Retinal pigment epithelial cell (primary cell): ENCODE results near the gene IQCF2.
"Not testable (repeated sequence)": the region's sequence is repeated elsewhere in the genome, so short reads cannot be mapped to it uniquely, and the experiment has no call there.

ENCODE experiments used
- DNase-seq: peaks from one replicate; pipeline ENCODE4 v3.0.0-alpha.2; 2010; ENCODE audit warnings: low read depth
- H3K4me3 ChIP-seq: 2 replicates; pipeline ENCODE4 v1.5.1; 2011; ENCODE audit warnings: mild to moderate bottlenecking, low read length, control low read depth, moderate library complexity
- CTCF ChIP-seq: conservative IDR thresholded peaks from 2 replicates; pipeline ENCODE4 v1.5.1; 2011; ENCODE audit warnings: low read depth, low read length, control low read depth, inconsistent platforms

The IQCF2 gene

GRCh38 chr3:51819709-51820406 is 41.6 kb upstream of the IQCF2 start:
- peak; percentile 46 for TF ChIP-seq CTCF
- no peak overlapping the region for H3K4me3 ChIP-seq
- no peak for DNase-seq

- no peak for DNase-seq
- no peak for TF ChIP-seq CTCF
- no peak overlapping the region for H3K4me3 ChIP-seq
These were observed 33.1 kb upstream of the IQCF2 start for GRCh38 chr3:51828297-51828696.

- DNase-seq, result no peak
- TF ChIP-seq CTCF, result no peak
- no peak overlapping the region for H3K4me3 ChIP-seq
These were observed 31.1 kb upstream of the IQCF2 start for GRCh38 chr3:51830345-51830744.

- H3K4me3 ChIP-seq, result no peak overlapping the region
- no peak for TF ChIP-seq CTCF
- DNase-seq, result no peak
These were observed 30.5 kb upstream of the IQCF2 start for GRCh38 chr3:51830836-51831385.

GRCh38 chr3:51836606-51837005 is 24.8 kb upstream of the IQCF2 start:
- no peak overlapping the region for H3K4me3 ChIP-seq
- TF ChIP-seq CTCF, result no peak
- no peak for DNase-seq

- no peak overlapping the region for H3K4me3 ChIP-seq
- DNase-seq, result no peak
- no peak for TF ChIP-seq CTCF
These were observed 16.3 kb upstream of the IQCF2 start for GRCh38 chr3:51845129-51845528.

- DNase-seq, H3K4me3 ChIP-seq: not testable (repeated sequence)
These were observed 6.0 kb upstream of the IQCF2 start for GRCh38 chr3:51855411-51855810.
